Hematopoietic multipotent progenitor cell treated with erythropoietin and hydrocortisone succinate and interleukin-3 and kit ligand, for 17 days (in vitro differentiated cells): ENCODE measurements around the gene AP3S2.

Experiments
- DNase-seq: peaks from one replicate; pipeline ENCODE4 v3.0.0-alpha.2; 2015; ENCODE audit warnings: low spot score

AP3S2 gene

GRCh38 chr15:89814112-89814742 is 79.6 kb downstream of the AP3S2 start:
- DNase-seq: no peak

DNA sequence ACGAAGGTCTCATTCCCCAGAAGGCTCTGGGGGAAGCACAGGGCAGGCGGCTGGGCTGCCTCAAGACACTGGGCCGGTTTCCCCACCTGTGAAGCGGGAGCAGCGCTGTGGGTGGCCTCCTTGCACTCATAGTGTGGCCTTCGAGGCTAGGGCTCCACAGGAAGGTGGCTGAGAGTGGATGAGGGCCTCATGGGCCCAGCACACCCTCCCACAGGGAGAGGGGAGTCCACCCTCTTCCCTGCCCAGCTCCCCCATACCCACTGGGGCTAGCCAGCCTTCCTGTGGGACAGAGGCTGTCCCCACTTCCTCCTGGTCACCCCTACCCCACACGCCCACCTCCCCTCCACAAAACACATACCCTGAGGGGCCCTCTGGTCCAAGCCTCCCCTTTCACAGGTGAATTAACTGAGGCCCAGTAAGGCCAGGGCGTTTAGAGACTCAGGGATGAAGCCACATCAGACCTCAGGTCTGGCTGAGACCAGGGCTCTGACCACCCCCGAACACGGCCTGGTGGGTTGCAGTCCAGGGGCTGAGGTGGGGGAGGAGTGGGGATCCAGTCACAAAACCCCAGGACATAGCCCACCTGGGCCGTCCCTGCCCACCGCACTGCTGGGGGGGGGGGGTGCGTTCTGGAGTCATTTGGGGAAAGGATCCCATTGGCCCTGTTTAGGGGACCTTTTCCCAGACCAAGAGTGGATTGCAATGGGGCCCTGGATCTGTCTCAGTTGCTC is 80.2 kb downstream of the AP3S2 start:
- no peak for DNase-seq

DNA sequence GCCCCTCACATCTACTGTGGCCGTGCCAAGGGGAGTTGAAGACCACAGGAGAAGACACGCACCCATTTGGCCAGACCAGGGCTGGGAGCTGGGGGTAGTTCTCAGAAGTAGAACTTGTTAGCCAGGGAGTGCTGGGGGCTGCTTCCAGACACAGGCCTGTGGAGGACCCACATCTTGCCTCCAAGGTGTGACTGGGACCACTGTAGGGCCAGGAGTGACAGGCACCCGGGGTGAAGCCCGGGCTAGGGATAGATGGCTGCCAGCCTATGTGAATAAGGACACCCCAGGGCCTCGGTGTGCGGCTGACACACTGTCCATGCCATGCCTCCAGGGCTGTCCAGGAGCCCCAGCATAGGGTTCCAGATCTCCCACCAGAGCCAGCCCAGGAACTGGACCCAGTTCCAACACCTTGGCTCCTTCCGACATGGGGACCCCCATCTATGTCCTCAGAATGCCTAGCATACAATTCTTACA is 80.9 kb downstream of the AP3S2 start:
- DNase-seq: no peak

- no peak for DNase-seq
Measured at GRCh38 chr15:89812011-89812846, 81.6 kb downstream of the AP3S2 start.

DNA sequence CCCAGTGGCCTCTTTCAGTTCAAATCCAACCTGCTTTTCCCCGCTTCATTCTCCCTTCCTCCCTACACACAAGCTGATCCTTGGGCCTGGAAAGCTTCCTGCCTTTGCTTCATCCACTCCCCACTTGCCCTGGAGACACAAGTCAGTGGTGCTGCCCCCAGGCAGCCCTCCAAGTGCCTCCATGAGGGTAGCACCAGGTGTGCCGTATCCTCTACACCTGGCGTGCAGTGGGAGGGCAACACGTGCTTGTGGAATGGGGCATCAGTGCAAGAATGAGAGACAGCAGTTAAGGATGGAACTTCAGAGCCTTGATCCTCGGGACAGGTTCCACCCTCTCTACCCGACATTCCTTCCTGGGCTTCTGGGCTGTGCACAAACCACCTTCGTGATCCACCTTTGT is 83.0 kb downstream of the AP3S2 start:
- no peak for DNase-seq

- no peak for DNase-seq
Measured at GRCh38 chr15:89809787-89810148, 84.0 kb downstream of the AP3S2 start.

DNA sequence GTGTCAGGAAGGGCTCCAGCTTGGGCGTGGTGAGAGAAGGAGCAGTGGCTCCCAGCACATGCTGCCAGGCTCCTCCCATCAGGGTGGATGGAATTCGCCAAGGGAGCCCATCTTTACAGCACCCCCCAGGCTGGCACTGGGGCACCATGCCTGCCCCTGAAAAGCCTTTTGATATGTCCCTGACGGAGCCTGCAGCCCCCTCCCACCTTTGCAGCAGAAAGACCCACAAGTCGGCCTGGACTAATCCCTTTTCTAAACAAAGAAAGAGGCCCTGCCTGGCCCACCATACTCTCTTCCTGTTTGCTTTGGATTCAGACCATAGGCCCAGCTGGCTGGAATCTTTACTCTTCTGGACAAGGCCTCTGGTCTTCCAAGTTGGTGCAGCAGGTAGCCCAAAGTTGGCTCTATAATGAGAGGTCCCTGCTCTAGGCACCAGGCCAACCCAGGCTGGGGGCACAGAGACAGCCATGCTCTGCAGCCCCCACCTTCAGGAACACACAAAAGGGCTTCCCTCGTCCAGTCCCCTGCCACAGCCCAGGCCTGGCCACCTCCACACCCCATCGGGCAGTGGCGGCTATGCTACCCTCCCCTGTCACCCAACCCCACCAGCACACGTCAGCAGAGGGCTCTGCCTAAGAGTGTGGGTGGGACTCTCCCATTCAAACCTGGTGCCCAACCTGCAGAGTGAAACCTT is 84.6 kb downstream of the AP3S2 start:
- no peak for DNase-seq

- DNase-seq: no peak
Measured at GRCh38 chr15:89808160-89808870, 85.5 kb downstream of the AP3S2 start.

DNA sequence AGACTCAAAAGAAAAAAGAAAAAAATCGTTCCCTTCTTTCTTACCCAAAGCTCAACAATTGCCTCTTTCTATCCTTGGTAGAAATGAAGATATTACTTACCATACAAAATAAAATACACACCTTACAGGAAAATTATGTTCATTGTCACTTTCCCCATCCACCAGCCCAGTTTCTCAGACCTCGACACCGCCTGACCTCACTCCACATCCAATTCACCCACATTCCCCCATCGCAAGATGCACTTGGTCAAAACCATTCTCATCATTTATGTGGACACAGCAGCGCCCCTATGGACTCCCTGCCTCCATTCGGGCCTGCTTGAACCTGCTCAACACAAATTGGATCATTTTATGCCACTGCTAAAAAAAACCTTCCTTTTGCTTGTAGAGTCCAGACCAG is 86.1 kb downstream of the AP3S2 start:
- no peak for DNase-seq

- DNase-seq: no peak
Measured at GRCh38 chr15:89806559-89807550, 86.9 kb downstream of the AP3S2 start.

GRCh38 chr15:89806210-89806558 is 87.6 kb downstream of the AP3S2 start:
- DNase-seq: no peak

DNA sequence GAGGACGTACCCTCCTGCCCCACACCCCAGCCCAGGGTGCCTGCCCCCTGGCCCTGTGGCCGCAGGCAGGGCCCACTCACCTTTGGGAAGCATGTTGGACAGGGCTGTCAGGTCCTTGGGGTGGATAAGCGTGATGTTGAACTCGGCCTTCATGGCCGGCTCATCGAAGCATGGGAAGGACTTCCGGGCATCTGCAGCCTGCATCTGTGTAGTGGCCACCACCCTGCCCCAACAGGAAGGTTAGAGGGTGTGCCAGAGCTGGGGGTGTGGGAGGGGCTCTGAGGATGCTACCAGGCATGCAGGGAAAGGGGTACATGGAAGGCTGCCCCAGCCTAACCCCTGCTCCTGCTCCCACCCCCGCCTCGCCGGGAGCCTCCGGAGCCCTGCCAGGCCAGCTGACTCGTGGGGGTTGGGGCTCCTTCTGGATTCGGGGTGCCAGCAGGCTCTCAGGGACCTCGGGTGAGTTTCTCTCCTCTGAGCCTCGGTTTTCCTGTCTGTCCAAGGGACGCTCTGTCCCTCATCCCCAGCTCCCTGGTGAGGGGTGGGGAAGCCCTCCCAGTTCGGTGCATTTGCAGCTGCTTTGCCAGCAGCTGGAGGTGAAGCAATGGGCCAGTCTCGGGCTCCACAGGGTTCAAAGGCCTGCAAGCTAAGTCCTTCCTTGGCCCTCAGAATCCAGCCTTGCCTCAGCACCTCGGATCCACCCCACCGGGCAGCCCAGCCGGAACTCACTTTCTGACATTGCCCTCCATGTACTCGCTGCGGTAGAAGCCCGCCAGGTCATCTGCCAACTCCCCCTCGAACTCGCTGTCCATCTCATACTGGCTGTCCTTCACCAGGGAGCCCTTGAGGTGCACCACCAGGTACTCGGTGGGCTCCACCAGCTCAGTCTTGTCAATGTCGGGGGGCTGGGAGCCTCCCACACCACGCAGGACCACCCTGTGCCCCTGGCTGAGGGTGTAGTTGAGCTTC is 88.3 kb downstream of the AP3S2 start:
- DNase-seq: no peak

- no peak for DNase-seq
Measured at GRCh38 chr15:89803941-89804800, 89.6 kb downstream of the AP3S2 start.

DNA sequence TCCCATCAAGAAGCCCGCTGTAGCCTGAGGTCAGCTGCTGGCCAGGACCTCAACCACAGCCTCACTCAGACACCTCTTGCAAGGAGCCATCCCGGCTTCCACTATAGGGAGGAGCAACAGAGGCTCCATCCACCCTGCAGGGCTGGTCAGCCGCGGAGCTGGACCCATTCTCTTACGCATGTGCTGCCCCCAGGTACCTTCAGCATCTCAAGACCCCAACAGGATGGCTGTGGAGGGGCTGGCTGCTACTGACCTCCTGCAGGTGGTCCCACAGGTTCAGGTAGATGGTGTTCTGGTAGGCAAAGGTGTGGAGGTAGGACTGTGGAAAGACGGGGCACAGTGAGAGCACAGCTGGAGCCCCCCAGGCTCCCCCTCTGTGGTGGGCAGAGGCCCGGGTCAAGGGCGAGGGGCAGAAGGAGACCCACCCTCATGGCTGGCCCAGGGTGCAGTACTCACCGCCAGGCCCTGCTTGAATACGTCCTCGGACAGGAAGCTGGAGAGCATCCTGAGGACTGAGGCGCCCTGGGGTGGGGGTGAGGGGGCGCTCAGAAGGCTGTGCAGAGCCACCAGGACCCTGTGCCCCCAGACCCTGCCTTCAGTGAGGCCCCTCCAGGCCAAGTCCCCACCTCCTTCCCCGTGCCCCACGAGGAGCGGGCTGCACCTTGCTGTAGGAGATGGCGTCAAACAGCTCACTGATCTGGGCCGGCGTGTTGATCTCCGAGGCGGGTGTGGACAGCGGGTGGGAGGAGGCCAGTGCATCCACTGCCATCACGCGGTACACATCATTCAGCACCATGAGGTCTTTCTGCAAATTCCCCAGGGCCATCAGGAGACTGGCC is 90.6 kb downstream of the AP3S2 start:
- DNase-seq: no peak

- DNase-seq: no peak
Measured at GRCh38 chr15:89802231-89802928, 91.4 kb downstream of the AP3S2 start.

GRCh38 chr15:89801471-89802195 is 92.2 kb downstream of the AP3S2 start:
- no peak for DNase-seq
